ENCODE data around the gene AGBL1. TPM values are rescaled to one million over a fixed set of nuclear protein-coding genes. Genes with fewer than 3 reads are reported as not detected.
A peak's percentile ranks its signal among the peaks of the same experiment; 100 is the strongest.

Gene AGBL1
- total and polyA plus RNA-seq, 2 experiments from 2014 or later = 0.03 TPM; not detected in 1

DNA sequence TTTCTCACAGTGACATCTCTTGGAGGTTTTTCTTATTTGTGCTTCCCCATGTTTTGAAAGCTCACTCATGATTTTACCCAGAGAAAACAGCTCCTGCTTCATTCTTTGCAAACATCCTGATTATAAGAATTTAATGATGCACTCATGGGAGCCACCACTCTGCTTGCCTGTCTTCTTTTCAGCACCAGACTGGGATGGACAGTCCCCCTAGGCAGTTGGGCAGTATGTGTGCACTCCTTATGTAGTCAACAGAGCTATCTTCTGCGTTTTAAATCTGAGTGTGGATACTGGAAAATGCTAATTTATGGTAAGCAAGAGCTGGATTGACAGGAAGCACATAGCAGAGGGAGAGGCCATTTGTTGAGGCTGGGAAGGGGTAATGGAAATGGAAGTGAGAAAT, 276.1 kb downstream of the AGBL1 start:
- Mint-ChIP-seq H3K4me3 (no peak overlapping the region), H3K4me1 (no peaks in the 10 kb centered on the region), H3K27me3 (ENCODE audit: insufficient read depth, low read depth, poor library complexity) (peaks cover 1% of the 10 kb centered on the region), H3K27ac (no peak overlapping the region), H3K9me3 (no peaks in the 10 kb centered on the region), H3K36me3 (ENCODE audit: low read depth) (no peaks in the 10 kb centered on the region)
- no peaks in the 10 kb centered on the region for H3K36me3 ChIP-seq (ENCODE audit: insufficient read depth)
- no peak overlapping the region for H3K4me3 ChIP-seq
- H3K4me1 ChIP-seq (ENCODE audit: insufficient read depth) = no peaks in the 10 kb centered on the region
- no peak overlapping the region for H3K27ac ChIP-seq (ENCODE audit: low read depth)
- H3K79me2 ChIP-seq (replicated peaks; ENCODE audit: insufficient read depth) = no peaks in the 10 kb centered on the region
- no peak overlapping the region for H2AFZ ChIP-seq
- peak; percentile 56 for ATAC-seq
- H3K27me3 ChIP-seq (ENCODE audit: insufficient read depth) = no peaks in the 10 kb centered on the region
- TF ChIP-seq, protein P1, sequence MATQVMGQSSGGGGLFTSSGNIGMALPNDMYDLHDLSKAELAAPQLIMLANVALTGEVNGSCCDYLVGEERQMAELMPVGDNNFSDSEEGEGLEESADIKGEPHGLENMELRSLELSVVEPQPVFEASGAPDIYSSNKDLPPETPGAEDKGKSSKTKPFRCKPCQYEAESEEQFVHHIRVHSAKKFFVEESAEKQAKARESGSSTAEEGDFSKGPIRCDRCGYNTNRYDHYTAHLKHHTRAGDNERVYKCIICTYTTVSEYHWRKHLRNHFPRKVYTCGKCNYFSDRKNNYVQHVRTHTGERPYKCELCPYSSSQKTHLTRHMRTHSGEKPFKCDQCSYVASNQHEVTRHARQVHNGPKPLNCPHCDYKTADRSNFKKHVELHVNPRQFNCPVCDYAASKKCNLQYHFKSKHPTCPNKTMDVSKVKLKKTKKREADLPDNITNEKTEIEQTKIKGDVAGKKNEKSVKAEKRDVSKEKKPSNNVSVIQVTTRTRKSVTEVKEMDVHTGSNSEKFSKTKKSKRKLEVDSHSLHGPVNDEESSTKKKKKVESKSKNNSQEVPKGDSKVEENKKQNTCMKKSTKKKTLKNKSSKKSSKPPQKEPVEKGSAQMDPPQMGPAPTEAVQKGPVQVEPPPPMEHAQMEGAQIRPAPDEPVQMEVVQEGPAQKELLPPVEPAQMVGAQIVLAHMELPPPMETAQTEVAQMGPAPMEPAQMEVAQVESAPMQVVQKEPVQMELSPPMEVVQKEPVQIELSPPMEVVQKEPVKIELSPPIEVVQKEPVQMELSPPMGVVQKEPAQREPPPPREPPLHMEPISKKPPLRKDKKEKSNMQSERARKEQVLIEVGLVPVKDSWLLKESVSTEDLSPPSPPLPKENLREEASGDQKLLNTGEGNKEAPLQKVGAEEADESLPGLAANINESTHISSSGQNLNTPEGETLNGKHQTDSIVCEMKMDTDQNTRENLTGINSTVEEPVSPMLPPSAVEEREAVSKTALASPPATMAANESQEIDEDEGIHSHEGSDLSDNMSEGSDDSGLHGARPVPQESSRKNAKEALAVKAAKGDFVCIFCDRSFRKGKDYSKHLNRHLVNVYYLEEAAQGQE (IDR thresholded peaks at IDR 0.05; ENCODE audit: unreplicated experiment) = peak; percentile 75
- TF ChIP-seq ZNF331 (CRISPR knock-in tag; IDR thresholded peaks at IDR 0.05; ENCODE audit: low read depth) = no peak
- H3K9me2 ChIP-seq (ENCODE audit: insufficient read depth) = peaks cover 17% of the 10 kb centered on the region
- no peaks in the 10 kb centered on the region for H3F3A ChIP-seq (replicated peaks; ENCODE audit: low read depth)
- H3K4me2 ChIP-seq = no peak overlapping the region
- H4K20me1 ChIP-seq (replicated peaks; ENCODE audit: insufficient read depth) = no peaks in the 10 kb centered on the region
- DNase-seq (ENCODE audit: low spot score) = peak; percentile 13

GRCh38 chr15:86362555-86362954, 282.9 kb downstream of the AGBL1 start:
- no peaks in the 10 kb centered on the region for H3F3A ChIP-seq (replicated peaks; ENCODE audit: low read depth)
- H4K20me1 ChIP-seq (replicated peaks; ENCODE audit: insufficient read depth) = no peaks in the 10 kb centered on the region
- H3K4me2 ChIP-seq = no peak overlapping the region
- Mint-ChIP-seq H3K4me3 (no peak overlapping the region), H3K27ac (no peak overlapping the region), H3K9me3 (peaks cover 4% of the 10 kb centered on the region; the same call in 2 of the 3 replicates), H3K36me3 (ENCODE audit: low read depth) (no peaks in the 10 kb centered on the region), H3K4me1 (no peaks in the 10 kb centered on the region), H3K27me3 (ENCODE audit: insufficient read depth, low read depth, poor library complexity) (no peaks in the 10 kb centered on the region)
- H3K36me3 ChIP-seq (ENCODE audit: insufficient read depth) = no peaks in the 10 kb centered on the region
- DNase-seq (ENCODE audit: low spot score) = no peak
- H3K4me3 ChIP-seq = no peak overlapping the region
- H3K27ac ChIP-seq (ENCODE audit: low read depth) = no peak overlapping the region
- H2AFZ ChIP-seq = no peak overlapping the region
- H3K4me1 ChIP-seq (ENCODE audit: insufficient read depth) = no peaks in the 10 kb centered on the region
- TF ChIP-seq NANOG (IDR thresholded peaks at IDR 0.05; ENCODE audit: borderline replicate concordance) (no peak), ZNF331 (CRISPR knock-in tag; IDR thresholded peaks at IDR 0.05; ENCODE audit: low read depth) (no peak)
- TF ChIP-seq, protein P2, sequence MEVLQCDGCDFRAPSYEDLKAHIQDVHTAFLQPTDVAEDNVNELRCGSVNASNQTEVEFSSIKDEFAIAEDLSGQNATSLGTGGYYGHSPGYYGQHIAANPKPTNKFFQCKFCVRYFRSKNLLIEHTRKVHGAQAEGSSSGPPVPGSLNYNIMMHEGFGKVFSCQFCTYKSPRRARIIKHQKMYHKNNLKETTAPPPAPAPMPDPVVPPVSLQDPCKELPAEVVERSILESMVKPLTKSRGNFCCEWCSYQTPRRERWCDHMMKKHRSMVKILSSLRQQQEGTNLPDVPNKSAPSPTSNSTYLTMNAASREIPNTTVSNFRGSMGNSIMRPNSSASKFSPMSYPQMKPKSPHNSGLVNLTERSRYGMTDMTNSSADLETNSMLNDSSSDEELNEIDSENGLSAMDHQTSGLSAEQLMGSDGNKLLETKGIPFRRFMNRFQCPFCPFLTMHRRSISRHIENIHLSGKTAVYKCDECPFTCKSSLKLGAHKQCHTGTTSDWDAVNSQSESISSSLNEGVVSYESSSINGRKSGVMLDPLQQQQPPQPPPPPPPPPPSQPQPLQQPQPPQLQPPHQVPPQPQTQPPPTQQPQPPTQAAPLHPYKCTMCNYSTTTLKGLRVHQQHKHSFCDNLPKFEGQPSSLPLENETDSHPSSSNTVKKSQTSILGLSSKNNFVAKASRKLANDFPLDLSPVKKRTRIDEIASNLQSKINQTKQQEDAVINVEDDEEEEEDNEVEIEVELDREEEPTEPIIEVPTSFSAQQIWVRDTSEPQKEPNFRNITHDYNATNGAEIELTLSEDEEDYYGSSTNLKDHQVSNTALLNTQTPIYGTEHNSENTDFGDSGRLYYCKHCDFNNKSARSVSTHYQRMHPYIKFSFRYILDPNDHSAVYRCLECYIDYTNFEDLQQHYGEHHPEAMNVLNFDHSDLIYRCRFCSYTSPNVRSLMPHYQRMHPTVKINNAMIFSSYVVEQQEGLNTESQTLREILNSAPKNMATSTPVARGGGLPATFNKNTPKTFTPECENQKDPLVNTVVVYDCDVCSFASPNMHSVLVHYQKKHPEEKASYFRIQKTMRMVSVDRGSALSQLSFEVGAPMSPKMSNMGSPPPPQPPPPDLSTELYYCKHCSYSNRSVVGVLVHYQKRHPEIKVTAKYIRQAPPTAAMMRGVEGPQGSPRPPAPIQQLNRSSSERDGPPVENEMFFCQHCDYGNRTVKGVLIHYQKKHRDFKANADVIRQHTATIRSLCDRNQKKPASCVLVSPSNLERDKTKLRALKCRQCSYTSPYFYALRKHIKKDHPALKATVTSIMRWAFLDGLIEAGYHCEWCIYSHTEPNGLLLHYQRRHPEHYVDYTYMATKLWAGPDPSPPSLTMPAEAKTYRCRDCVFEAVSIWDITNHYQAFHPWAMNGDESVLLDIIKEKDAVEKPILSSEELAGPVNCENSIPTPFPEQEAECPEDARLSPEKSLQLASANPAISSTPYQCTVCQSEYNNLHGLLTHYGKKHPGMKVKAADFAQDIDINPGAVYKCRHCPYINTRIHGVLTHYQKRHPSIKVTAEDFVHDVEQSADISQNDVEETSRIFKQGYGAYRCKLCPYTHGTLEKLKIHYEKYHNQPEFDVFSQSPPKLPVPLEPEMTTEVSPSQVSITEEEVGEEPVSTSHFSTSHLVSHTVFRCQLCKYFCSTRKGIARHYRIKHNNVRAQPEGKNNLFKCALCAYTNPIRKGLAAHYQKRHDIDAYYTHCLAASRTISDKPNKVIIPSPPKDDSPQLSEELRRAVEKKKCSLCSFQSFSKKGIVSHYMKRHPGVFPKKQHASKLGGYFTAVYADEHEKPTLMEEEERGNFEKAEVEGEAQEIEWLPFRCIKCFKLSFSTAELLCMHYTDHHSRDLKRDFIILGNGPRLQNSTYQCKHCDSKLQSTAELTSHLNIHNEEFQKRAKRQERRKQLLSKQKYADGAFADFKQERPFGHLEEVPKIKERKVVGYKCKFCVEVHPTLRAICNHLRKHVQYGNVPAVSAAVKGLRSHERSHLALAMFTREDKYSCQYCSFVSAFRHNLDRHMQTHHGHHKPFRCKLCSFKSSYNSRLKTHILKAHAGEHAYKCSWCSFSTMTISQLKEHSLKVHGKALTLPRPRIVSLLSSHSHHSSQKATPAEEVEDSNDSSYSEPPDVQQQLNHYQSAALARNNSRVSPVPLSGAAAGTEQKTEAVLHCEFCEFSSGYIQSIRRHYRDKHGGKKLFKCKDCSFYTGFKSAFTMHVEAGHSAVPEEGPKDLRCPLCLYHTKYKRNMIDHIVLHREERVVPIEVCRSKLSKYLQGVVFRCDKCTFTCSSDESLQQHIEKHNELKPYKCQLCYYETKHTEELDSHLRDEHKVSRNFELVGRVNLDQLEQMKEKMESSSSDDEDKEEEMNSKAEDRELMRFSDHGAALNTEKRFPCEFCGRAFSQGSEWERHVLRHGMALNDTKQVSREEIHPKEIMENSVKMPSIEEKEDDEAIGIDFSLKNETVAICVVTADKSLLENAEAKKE (CRISPR knock-in tag; IDR thresholded peaks at IDR 0.05) = no peak
- no peaks in the 10 kb centered on the region for H3K79me2 ChIP-seq (replicated peaks; ENCODE audit: insufficient read depth)
- no peak for ATAC-seq
- no peaks in the 10 kb centered on the region for H3K27me3 ChIP-seq (ENCODE audit: insufficient read depth)
- no peaks in the 10 kb centered on the region for H3K9me2 ChIP-seq (ENCODE audit: insufficient read depth)

Data from GM23338 (cell line).